H9 (cell line): ENCODE results near the gene GRAMD1B. TPM values are rescaled to one million over a fixed set of nuclear protein-coding genes. Genes with fewer than 3 reads are reported as not detected.

Experiments
- DNase-seq: peaks from one replicate; pipeline ENCODE4 v3.0.0-alpha.2; 2017
- H2AFZ ChIP-seq: one replicate; pipeline ENCODE4 v1.6.1; 2013; ENCODE audit warnings: mild to moderate bottlenecking, low read length, control low read depth, moderate library complexity
- H2AK5ac ChIP-seq: 2 replicates; pipeline ENCODE4 v1.6.1; 2013; ENCODE audit warnings: low read length, control low read depth, mixed read lengths; ENCODE audit not compliant: insufficient read length
- H2BK120ac ChIP-seq: one replicate; pipeline ENCODE4 v1.6.1; 2013; ENCODE audit warnings: low read depth, mild to moderate bottlenecking, low read length, control low read depth, inconsistent platforms; ENCODE audit not compliant: poor library complexity, severe bottlenecking
- H2BK12ac ChIP-seq: 2 replicates; pipeline ENCODE4 v1.6.1; 2013; ENCODE audit warnings: low read length, control low read depth, mixed read lengths, low read depth; ENCODE audit not compliant: insufficient read length
- H2BK15ac ChIP-seq: 2 replicates; pipeline ENCODE4 v1.6.1; 2013; ENCODE audit warnings: low read depth, low read length, control low read depth
- H2BK20ac ChIP-seq: one replicate; pipeline ENCODE4 v1.6.1; 2013; ENCODE audit warnings: low read depth, mild to moderate bottlenecking, low read length, control low read depth, inconsistent platforms; ENCODE audit not compliant: poor library complexity, severe bottlenecking
- H2BK5ac ChIP-seq: 2 replicates; pipeline ENCODE4 v1.6.1; 2013; ENCODE audit warnings: low read length, control low read depth, mixed read lengths; ENCODE audit not compliant: insufficient read length
- H3K14ac ChIP-seq: 2 replicates; pipeline ENCODE4 v1.6.1; 2013; ENCODE audit warnings: low read length, control low read depth; ENCODE audit not compliant: insufficient read depth
- H3K18ac ChIP-seq: 2 replicates; pipeline ENCODE4 v1.6.1; 2013; ENCODE audit warnings: low read depth, mild to moderate bottlenecking, mixed read lengths, low read length, control low read depth; ENCODE audit not compliant: insufficient read length
- H3K23ac ChIP-seq: 2 replicates; pipeline ENCODE4 v1.6.1; 2013; ENCODE audit warnings: low read length, control low read depth, mixed read lengths, low read depth; ENCODE audit not compliant: insufficient read length
- H3K23me2 ChIP-seq: 2 replicates; pipeline ENCODE4 v1.6.1; 2013; ENCODE audit warnings: low read depth, mild to moderate bottlenecking, mixed read lengths, low read length, control low read depth; ENCODE audit not compliant: insufficient read length, poor library complexity, severe bottlenecking
- H3K27ac ChIP-seq: 2 replicates; pipeline ENCODE4 v1.5.1; 2013; ENCODE audit warnings: low read length, control low read depth, mixed read lengths, low read depth; ENCODE audit not compliant: insufficient read length
- H3K27me3 ChIP-seq: 2 replicates; pipeline ENCODE4 v1.6.1; 2013; ENCODE audit warnings: low read length, control low read depth, inconsistent platforms; ENCODE audit not compliant: insufficient read depth
- H3K4ac ChIP-seq: 2 replicates; pipeline ENCODE4 v1.6.1; 2013; ENCODE audit warnings: low read depth, mild to moderate bottlenecking, control low read depth, inconsistent platforms, low read length, moderate library complexity
- H3K4me1 ChIP-seq: 2 replicates; pipeline ENCODE4 v1.6.1; 2013; ENCODE audit warnings: low read length, control low read depth, inconsistent platforms; ENCODE audit not compliant: insufficient read depth
- H3K4me2 ChIP-seq: 2 replicates; pipeline ENCODE4 v1.6.1; 2013; ENCODE audit warnings: low read length, control low read depth, mixed read lengths; ENCODE audit not compliant: insufficient read length, insufficient read depth
- H3K56ac ChIP-seq: 2 replicates; pipeline ENCODE4 v1.6.1; 2013; ENCODE audit warnings: low read depth, mild to moderate bottlenecking, mixed read lengths, low read length, control low read depth; ENCODE audit not compliant: insufficient read length
- H3K79me1 ChIP-seq: 2 replicates; pipeline ENCODE4 v1.6.1; 2013; ENCODE audit warnings: low read depth, mild to moderate bottlenecking, moderate library complexity, low read length, control low read depth, inconsistent platforms; ENCODE audit not compliant: insufficient read depth, poor library complexity, severe bottlenecking
- H3K79me2 ChIP-seq: 2 replicates; pipeline ENCODE4 v1.6.1; 2013; ENCODE audit warnings: low read length, control low read depth, inconsistent platforms; ENCODE audit not compliant: insufficient read depth
- H3K9ac ChIP-seq: 2 replicates; pipeline ENCODE4 v1.6.1; 2013; ENCODE audit warnings: low read length, control low read depth, mixed read lengths; ENCODE audit not compliant: insufficient read length; ENCODE audit errors: extremely low read depth
- H3K9me3 ChIP-seq: one replicate; pipeline ENCODE4 v1.6.1; 2013; ENCODE audit warnings: low read depth, low read length, inconsistent platforms; ENCODE audit not compliant: control insufficient read depth
- H3T11ph ChIP-seq: one replicate; pipeline ENCODE4 v1.6.1; 2013; ENCODE audit warnings: mild to moderate bottlenecking, low read length, control low read depth, inconsistent platforms
- H4K20me1 ChIP-seq: one replicate; pipeline ENCODE4 v1.6.1; 2013; ENCODE audit not compliant: control insufficient read depth, insufficient read length, insufficient read depth
- H4K5ac ChIP-seq: 2 replicates; pipeline ENCODE4 v1.6.1; 2013; ENCODE audit warnings: low read depth, mild to moderate bottlenecking, mixed read lengths, low read length, control low read depth; ENCODE audit not compliant: insufficient read length
- H4K8ac ChIP-seq: replicated peaks from 2 replicates; pipeline ENCODE4 v1.6.1; 2013; ENCODE audit warnings: low read length, control low read depth, mixed read lengths, low read depth; ENCODE audit not compliant: insufficient read length
- H4K91ac ChIP-seq: 2 replicates; pipeline ENCODE4 v1.6.1; 2013; ENCODE audit warnings: low read depth, mild to moderate bottlenecking, moderate library complexity, mixed read lengths, low read length, control low read depth; ENCODE audit not compliant: insufficient read length
- H3K27ac Mint-ChIP-seq, 3 experiments: 2 replicates in 2 of 3; 3 replicates in 1 of 3; pipeline ENCODE4 v1.8.0; 2020 to 2021; ENCODE audit warnings: mixed read lengths in 3 of 3, mild to moderate bottlenecking in 1 of 3, moderate library complexity in 1 of 3
- H3K27me3 Mint-ChIP-seq: 2 replicates; pipeline ENCODE4 v1.8.0; 2021; ENCODE audit warnings: low read depth, mild to moderate bottlenecking, moderate library complexity, mixed read lengths
- H3K36me3 Mint-ChIP-seq, 3 experiments: 2 replicates in 2 of 3; 3 replicates in 1 of 3; pipeline ENCODE4 v1.8.0; 2020 to 2021; ENCODE audit warnings: low read depth in 3 of 3, mixed read lengths in 3 of 3; ENCODE audit not compliant: insufficient read depth in 1 of 3
- H3K4me1 Mint-ChIP-seq, 2 experiments: 2 replicates each; pipeline ENCODE4 v1.8.0; 2020; ENCODE audit warnings: mixed read lengths in 2 of 2
- H3K4me3 Mint-ChIP-seq, 2 experiments: 2 replicates in 1 of 2; 3 replicates in 1 of 2; pipeline ENCODE4 v1.8.0; 2020 to 2021; ENCODE audit warnings: mild to moderate bottlenecking in 2 of 2, mixed read lengths in 2 of 2, moderate library complexity in 1 of 2
- H3K9me3 Mint-ChIP-seq, 2 experiments: 2 replicates in 1 of 2; 3 replicates in 1 of 2; pipeline ENCODE4 v1.8.0; 2020; ENCODE audit warnings: mild to moderate bottlenecking in 2 of 2, mixed read lengths in 2 of 2, moderate library complexity in 1 of 2
- WGBS: extraction: QIAGEN DNeasy Blood & Tissue Kit; methylation state at CpG from one replicate; pipeline ENCODE4 v1.1.7; 2013; ENCODE audit warnings: missing lambda C conversion rate, low lambda C conversion rate, mixed read lengths; ENCODE audit not compliant: insufficient read length; ENCODE audit errors: extremely low coverage; 5-methylcytosine and 5-hydroxymethylcytosine counted together
- total RNA-seq: library from RNA; stranded (reverse); gene quantifications from 2 replicates; pipeline ENCODE4 v1.2.1, GENCODE V29; 2021
- TF ChIP-seq, protein P1 (sequence below): fragments of 200-600 bp; sonication (generic); conservative IDR thresholded peaks from 3 replicates; pipeline ENCODE4 v1.8.0; 2021; ENCODE audit warnings: antibody characterized with exemption, mild to moderate bottlenecking

The GRAMD1B gene
- total RNA-seq, 1 experiment from 2014 or later: 25.9 TPM

DNA sequence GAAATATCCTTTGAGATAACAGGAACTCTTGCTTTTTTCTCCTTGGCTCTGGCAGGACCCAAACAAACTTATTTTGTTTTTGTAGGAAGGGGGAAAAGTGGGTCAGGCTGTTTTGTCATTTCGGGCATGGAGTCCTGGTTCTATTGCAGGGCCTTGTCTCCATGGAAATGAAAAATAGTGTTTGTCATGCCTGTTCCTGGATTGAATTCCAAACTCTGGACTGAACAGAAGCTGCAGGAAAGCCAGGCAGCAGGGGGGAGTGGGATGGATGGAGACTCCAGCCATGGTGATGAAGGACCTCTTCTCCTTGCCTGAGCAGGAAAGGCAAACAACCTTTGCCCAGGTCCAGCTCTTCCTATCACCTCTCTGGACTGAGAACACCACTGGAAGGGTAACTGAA is 137.4 kb downstream of the GRAMD1B start:
- WGBS: no CpG with 5 or more reads among the region's 1 CpG
- Histone ChIP-seq H2AK5ac (no peak overlapping the region), H4K91ac (no peak overlapping the region), H3K27ac (no peak overlapping the region), H2BK12ac (no peak overlapping the region), H3K18ac (no peak overlapping the region), H3K56ac (no peak overlapping the region), H3K9me3 (no peaks in the 10 kb centered on the region), H3K27me3 (no peaks in the 10 kb centered on the region), H3K4me1 (peaks cover 9% of the 10 kb centered on the region; the same call in 1 of the 2 replicates), H3K4me2 (no peak overlapping the region), H2BK120ac (no peak overlapping the region), H3K79me2 (no peaks in the 10 kb centered on the region), H3K23ac (no peak overlapping the region), H3K79me1 (no peaks in the 10 kb centered on the region), H3K23me2 (no peaks in the 10 kb centered on the region), H3T11ph (no peak overlapping the region), H4K8ac (no peak overlapping the region), H2BK20ac (no peak overlapping the region), H2BK15ac (no peak overlapping the region), H3K14ac (no peak overlapping the region), H4K20me1 (peaks cover 2% of the 10 kb centered on the region), H4K5ac (no peak overlapping the region), H3K9ac (no peak overlapping the region), H2BK5ac (no peak overlapping the region), H2AFZ (no peak overlapping the region), H3K4ac (no peak overlapping the region)
- no peak overlapping the region for H3K4me3 Mint-ChIP-seq
- TF ChIP-seq, protein P1, sequence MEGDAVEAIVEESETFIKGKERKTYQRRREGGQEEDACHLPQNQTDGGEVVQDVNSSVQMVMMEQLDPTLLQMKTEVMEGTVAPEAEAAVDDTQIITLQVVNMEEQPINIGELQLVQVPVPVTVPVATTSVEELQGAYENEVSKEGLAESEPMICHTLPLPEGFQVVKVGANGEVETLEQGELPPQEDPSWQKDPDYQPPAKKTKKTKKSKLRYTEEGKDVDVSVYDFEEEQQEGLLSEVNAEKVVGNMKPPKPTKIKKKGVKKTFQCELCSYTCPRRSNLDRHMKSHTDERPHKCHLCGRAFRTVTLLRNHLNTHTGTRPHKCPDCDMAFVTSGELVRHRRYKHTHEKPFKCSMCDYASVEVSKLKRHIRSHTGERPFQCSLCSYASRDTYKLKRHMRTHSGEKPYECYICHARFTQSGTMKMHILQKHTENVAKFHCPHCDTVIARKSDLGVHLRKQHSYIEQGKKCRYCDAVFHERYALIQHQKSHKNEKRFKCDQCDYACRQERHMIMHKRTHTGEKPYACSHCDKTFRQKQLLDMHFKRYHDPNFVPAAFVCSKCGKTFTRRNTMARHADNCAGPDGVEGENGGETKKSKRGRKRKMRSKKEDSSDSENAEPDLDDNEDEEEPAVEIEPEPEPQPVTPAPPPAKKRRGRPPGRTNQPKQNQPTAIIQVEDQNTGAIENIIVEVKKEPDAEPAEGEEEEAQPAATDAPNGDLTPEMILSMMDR: no peak
- H3K4me1 Mint-ChIP-seq: peaks cover 52 to 67% of the 10 kb centered on the region in 2 experiments
- H3K9me3 Mint-ChIP-seq: no peaks in the 10 kb centered on the region
- no peaks in the 10 kb centered on the region for H3K27me3 Mint-ChIP-seq
- no peak for DNase-seq
- H3K36me3 Mint-ChIP-seq: no peaks in the 10 kb centered on the region; a peak in 1 of 7 replicates
- no peak overlapping the region for H3K27ac Mint-ChIP-seq
